ENCODE data around the gene TACSTD2.
"Not testable (repeated sequence)": the region's sequence is repeated elsewhere in the genome, so short reads cannot be mapped to it uniquely, and the experiment has no call there.

Gene TACSTD2

DNA sequence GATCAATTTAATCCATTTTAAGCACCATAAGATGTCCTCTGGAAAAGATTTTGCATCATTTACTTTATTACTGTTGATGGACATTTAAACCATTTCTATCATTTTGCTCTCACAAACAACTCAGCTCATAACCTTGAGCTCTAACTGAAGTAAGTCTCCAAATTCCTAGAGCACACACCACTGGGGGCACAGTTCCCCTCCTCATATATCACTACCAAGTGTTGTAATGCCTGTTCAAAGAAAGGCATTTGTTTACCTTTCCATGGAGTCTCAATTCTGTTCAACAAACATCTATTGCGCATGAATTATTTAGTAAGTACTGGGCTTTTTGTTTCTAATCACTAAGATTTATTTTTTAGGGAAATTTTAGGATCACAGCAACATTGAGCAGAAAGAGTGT is 21.7 kb downstream of the TACSTD2 start:
- no peak for DNase-seq

DNA sequence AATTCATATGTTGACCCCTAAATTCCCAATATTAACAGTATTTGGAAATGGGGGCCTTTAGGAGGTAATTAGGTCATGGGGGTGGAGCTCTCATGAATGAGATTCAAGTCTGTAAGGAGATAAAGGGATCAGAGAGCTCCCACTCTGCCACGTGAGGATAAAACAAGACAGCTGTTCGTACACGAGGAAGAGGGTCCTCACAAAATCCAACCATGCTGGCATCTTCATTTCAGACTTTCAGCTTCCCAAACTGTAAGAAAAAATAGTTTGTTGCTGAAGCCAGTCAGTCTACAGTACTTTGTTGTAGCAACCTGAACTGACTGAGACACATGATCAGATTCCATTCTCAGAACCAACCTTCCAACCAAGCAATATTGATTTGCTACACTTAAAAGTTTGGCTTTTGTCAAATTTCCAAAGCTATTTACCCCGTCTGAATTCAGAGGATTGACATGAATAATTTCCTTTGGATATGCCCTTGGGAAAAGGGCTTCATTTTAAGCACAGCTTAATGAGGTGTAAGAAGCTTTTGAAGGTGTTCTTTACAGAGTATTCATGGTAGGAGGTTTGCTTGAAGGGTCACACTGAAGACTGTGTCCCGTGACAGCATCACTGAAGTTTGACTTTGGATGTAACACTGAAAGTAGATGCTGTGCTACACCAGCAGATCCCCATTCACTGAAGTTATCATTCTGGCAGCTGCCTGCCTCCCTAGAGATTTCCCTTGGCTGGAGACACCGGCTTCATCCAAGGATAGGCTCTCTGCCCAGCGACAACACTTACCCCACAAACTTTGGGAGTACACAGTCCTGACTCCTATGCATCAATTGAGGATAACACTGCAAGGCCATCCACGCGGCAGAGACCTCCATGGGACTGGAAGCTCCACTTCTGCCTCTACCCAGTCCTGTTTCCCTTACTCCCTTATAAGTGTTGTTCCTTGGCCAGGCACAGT is 25.6 kb downstream of the TACSTD2 start:
- DNase-seq = no peak

DNA sequence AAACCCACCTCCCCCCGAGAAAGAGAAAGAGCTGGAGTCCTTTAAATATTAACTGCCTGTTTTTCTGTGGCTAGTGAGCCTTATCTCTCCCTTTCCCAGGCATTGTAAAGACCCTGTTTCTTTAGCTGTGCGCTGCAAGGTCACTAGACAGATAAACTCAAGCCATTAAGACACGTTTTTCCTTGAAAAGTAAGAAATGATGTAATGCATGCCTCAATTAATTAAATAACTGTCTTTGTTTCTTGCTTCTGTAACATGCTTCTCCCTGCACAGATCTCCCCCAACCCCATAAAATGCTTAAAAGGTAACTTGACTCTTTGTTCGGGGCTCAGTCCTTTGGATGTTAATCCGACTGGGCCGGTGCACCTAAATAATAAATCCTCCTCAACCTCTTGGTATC is 27.8 kb downstream of the TACSTD2 start:
- DNase-seq = not testable (repeated sequence)

GRCh38 chr1:58548371-58548770 is 28.7 kb downstream of the TACSTD2 start:
- DNase-seq = no peak

- DNase-seq = peak; percentile 98
Observed at GRCh38 chr1:58546520-58547308, 30.3 kb downstream of the TACSTD2 start, which contains the start of gene OMA1. TSS of gene OMA1 (minus strand) at chr1:58546726. CDS start at chr1:58539294, 7,432 bp downstream.

- DNase-seq = peak; percentile 80
Observed at GRCh38 chr1:58545591-58546519, 31.2 kb downstream of the TACSTD2 start.

GRCh38 chr1:58543260-58543659 is 33.8 kb downstream of the TACSTD2 start:
- no peak for DNase-seq

- no peak for DNase-seq
Observed at GRCh38 chr1:58539553-58539952, 37.5 kb downstream of the TACSTD2 start.

- DNase-seq = no peak
Observed at GRCh38 chr1:58538821-58539220, 38.2 kb downstream of the TACSTD2 start.

DNA sequence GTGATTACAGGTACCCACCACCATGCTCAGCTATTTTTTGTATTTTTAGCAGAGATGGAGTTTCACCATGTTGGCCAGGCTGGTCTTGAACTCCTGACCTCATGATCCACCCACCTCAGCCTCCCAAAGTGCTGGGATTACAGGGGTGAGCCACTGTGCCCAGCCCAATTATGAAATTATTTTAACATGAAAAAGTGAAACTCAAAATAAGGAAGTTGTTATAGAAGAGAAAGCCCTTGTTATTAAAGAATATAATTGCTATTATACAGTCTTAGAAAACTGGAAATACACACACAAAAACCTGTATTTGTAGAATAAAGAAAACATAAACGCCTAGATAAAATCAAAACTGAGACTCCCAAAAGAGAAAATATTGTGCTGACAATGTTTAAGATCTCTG is 45.2 kb downstream of the TACSTD2 start:
- DNase-seq = not testable (repeated sequence)

DNA sequence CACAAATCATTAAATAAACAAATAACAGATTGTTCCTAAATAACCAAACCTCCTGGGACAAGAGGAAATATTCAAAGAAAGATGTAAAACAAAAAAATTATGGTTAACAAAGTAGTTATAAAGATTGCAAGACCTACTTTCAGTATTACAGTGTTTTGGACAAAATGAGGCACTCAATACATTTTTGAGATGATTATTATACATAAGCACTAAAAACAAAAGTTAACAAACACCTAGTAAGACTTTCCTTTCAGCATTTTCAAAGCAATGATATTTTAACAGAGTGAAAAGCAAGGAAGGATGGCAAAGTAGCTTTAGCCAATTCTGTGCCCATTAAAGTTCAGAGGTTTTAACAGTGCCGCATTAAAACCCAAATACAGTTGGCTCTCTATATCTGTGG is 47.8 kb downstream of the TACSTD2 start:
- DNase-seq = no peak

GRCh38 chr1:58528518-58528917 is 48.5 kb downstream of the TACSTD2 start:
- DNase-seq = no peak
